GM23338 (cell line): ENCODE measurements around the gene CRYL1. TPM values are rescaled to one million over a fixed set of nuclear protein-coding genes. Genes with fewer than 3 reads are reported as not detected.

Experiments used
- ATAC-seq: fragments of 200-7000 bp; cut with Tn5 transposase; 3 replicates; pipeline ENCODE4 v1.9.1; 2020
- DNase-seq: peaks from one replicate; pipeline ENCODE4 v3.0.0-alpha.2; 2015; ENCODE audit warnings: low spot score
- H2AFZ ChIP-seq: fragments of 200-600 bp; sonication (generic); 2 replicates; pipeline ENCODE4 v1.8.0; 2016; ENCODE audit warnings: antibody characterized with exemption, mild to moderate bottlenecking, moderate library complexity
- H3F3A ChIP-seq: fragments of 200-600 bp; sonication (generic); replicated peaks from 2 replicates; pipeline ENCODE4 v1.8.0; 2017; ENCODE audit warnings: antibody characterized with exemption, mixed run types, low read depth
- H3K27ac ChIP-seq: fragments of 200-600 bp; sonication (generic); 2 replicates; pipeline ENCODE4 v1.6.1; 2016; ENCODE audit warnings: low read depth
- H3K27me3 ChIP-seq: fragments of 200-600 bp; sonication (generic); 2 replicates; pipeline ENCODE4 v1.8.0; 2016; ENCODE audit warnings: mild to moderate bottlenecking, mixed run types, moderate library complexity; ENCODE audit not compliant: insufficient read depth
- H3K36me3 ChIP-seq: fragments of 200-600 bp; sonication (generic); 2 replicates; pipeline ENCODE4 v1.8.0; 2016; ENCODE audit warnings: mild to moderate bottlenecking; ENCODE audit not compliant: insufficient read depth
- H3K4me1 ChIP-seq: fragments of 200-600 bp; sonication (generic); 2 replicates; pipeline ENCODE4 v1.8.0; 2016; ENCODE audit warnings: mild to moderate bottlenecking, moderate library complexity; ENCODE audit not compliant: insufficient read depth
- H3K4me2 ChIP-seq: fragments of 200-600 bp; sonication (generic); 2 replicates; pipeline ENCODE4 v1.7.1; 2017; ENCODE audit warnings: mixed run types
- H3K4me3 ChIP-seq: fragments of 200-600 bp; sonication (generic); 2 replicates; pipeline ENCODE4 v1.6.1; 2016; ENCODE audit warnings: mixed run types
- H3K79me2 ChIP-seq: fragments of 200-600 bp; sonication (generic); replicated peaks from 2 replicates; pipeline ENCODE4 v1.8.0; 2017; ENCODE audit warnings: mild to moderate bottlenecking; ENCODE audit not compliant: insufficient read depth
- H3K9me2 ChIP-seq: fragments of 200-600 bp; sonication (generic); 2 replicates; pipeline ENCODE4 v1.8.0; 2017; ENCODE audit not compliant: insufficient read depth
- H4K20me1 ChIP-seq: fragments of 200-600 bp; sonication (generic); replicated peaks from 2 replicates; pipeline ENCODE4 v1.8.0; 2017; ENCODE audit warnings: mild to moderate bottlenecking; ENCODE audit not compliant: insufficient read depth
- H3K27ac Mint-ChIP-seq: 2 replicates; pipeline ENCODE4 v1.8.0; 2020; ENCODE audit warnings: inconsistent platforms, mild to moderate bottlenecking, moderate library complexity, mixed read lengths
- H3K27me3 Mint-ChIP-seq: 3 replicates; pipeline ENCODE4 v1.8.0; 2022; ENCODE audit warnings: low read depth, mild to moderate bottlenecking, moderate library complexity, mixed read lengths, inconsistent platforms; ENCODE audit not compliant: insufficient read depth, poor library complexity
- H3K36me3 Mint-ChIP-seq: 3 replicates; pipeline ENCODE4 v1.8.0; 2021; ENCODE audit warnings: low read depth, mild to moderate bottlenecking, inconsistent platforms, moderate library complexity, mixed read lengths
- H3K4me1 Mint-ChIP-seq: 3 replicates; pipeline ENCODE4 v1.8.0; 2020; ENCODE audit warnings: mild to moderate bottlenecking, inconsistent platforms, mixed read lengths
- H3K4me3 Mint-ChIP-seq: 3 replicates; pipeline ENCODE4 v1.8.0; 2021; ENCODE audit warnings: moderate library complexity, mild to moderate bottlenecking, inconsistent platforms, mixed read lengths
- H3K9me3 Mint-ChIP-seq: 3 replicates; pipeline ENCODE4 v1.8.0; 2020; ENCODE audit warnings: moderate library complexity, mild to moderate bottlenecking, inconsistent platforms, mixed read lengths
- CREB1 ChIP-seq: fragments of 250-450 bp; sonication (Bioruptor Pico); IDR thresholded peaks from 2 replicates; pipeline ENCODE4 v1.5.0; 2020; ENCODE audit warnings: low read depth, mild to moderate bottlenecking, moderate library complexity
- EZH2 ChIP-seq: fragments of 200-600 bp; sonication (generic); IDR thresholded peaks from one replicate; pipeline ENCODE4 v1.8.0; 2017; ENCODE audit warnings: antibody characterized with exemption, mild to moderate bottlenecking, low read depth; ENCODE audit not compliant: unreplicated experiment
- EZH2phosphoT487 ChIP-seq: fragments of 200-600 bp; sonication (generic); IDR thresholded peaks from one replicate; pipeline ENCODE4 v1.8.1; 2018; ENCODE audit warnings: antibody characterized with exemption; ENCODE audit not compliant: unreplicated experiment
- JUNB ChIP-seq: IDR thresholded peaks from one replicate; pipeline ENCODE4 v1.6.1; 2016; ENCODE audit warnings: antibody characterized with exemption; ENCODE audit not compliant: unreplicated experiment
- NANOG ChIP-seq: IDR thresholded peaks from 2 replicates; pipeline ENCODE4 v1.6.1; 2016; ENCODE audit warnings: antibody characterized with exemption, borderline replicate concordance
- POLR2AphosphoS5 ChIP-seq: IDR thresholded peaks from 2 replicates; pipeline ENCODE4 v1.6.1; 2016; ENCODE audit warnings: antibody characterized with exemption, low read depth
- STAT1 ChIP-seq: IDR thresholded peaks from one replicate; pipeline ENCODE4 v1.6.1; 2016; ENCODE audit warnings: antibody characterized with exemption; ENCODE audit not compliant: unreplicated experiment
- ZNF114 ChIP-seq: fragments of 250-450 bp; sonication (Bioruptor Pico); IDR thresholded peaks from 2 replicates; pipeline ENCODE4 v1.5.0; 2020; ENCODE audit warnings: mild to moderate bottlenecking, moderate library complexity
- ZNF331 ChIP-seq: fragments of 250-450 bp; sonication (Bioruptor Pico); IDR thresholded peaks from 2 replicates; pipeline ENCODE4 v1.5.0; 2020; ENCODE audit warnings: low read depth, mild to moderate bottlenecking, moderate library complexity
- polyA plus RNA-seq: library from polyadenylated mRNA; unstranded; fragments of >200 nt; fragmentation: Nextera tagmentation; extraction: Ambion mirVana; gene quantifications from 2 replicates; pipeline ENCODE4 v1.2.1, GENCODE V29; 2016
- total RNA-seq: library from RNA; depleted of rRNA; stranded (reverse); fragments of >200 nt; shearing (Covaris generic); gene quantifications from 2 replicates; pipeline ENCODE4 v1.2.3, GENCODE V29; 2014
- TF ChIP-seq, protein P1 (sequence below): IDR thresholded peaks from 2 replicates; pipeline ENCODE4 v1.6.1; 2016; ENCODE audit warnings: antibody characterized with exemption
- TF ChIP-seq, protein P2 (sequence below): IDR thresholded peaks from one replicate; pipeline ENCODE4 v1.6.1; 2018; ENCODE audit warnings: antibody characterized with exemption; ENCODE audit not compliant: unreplicated experiment
- TF ChIP-seq, protein P3 (sequence below), 2 experiments: fragments of 200-600 bp in 1 of 2; sonication (generic) in 1 of 2; conservative IDR thresholded peaks; 2 replicates each; pipeline versions ENCODE4 v1.5.1 to v1.6.1; 2016 to 2017; ENCODE audit warnings: antibody characterized with exemption in 2 of 2, low read depth in 2 of 2, mild to moderate bottlenecking in 2 of 2, moderate library complexity in 1 of 2
- TF ChIP-seq, protein P4 (sequence below): fragments of 250-450 bp; sonication (Bioruptor Pico); IDR thresholded peaks from 2 replicates; pipeline ENCODE4 v1.5.0; 2020; ENCODE audit warnings: mild to moderate bottlenecking, moderate library complexity

Gene CRYL1
- total and polyA plus RNA-seq, 2 experiments from 2014 or later, result 2.2 to 2.6 TPM

DNA sequence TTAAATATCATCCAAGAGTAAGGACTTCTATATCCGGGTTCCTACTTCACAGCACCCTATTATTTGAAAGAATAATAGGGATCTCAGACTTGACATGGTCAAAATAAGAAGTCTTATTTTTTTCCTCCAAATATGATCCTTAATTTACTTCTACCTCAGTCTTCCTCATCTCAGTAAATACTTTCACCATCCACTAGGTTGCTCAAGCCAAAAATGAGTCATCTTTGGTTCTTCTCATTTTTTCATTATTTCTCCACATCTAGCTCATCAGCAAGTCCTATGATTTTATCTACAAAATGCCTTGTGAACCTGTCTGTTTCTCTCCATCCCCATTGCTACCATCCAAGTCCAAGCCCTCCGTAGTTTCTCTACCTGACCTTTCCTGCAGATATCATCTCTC, 171.7 kb downstream of the CRYL1 start:
- Histone ChIP-seq H3K27ac (no peak overlapping the region), H3K36me3 (no peaks in the 10 kb centered on the region), H4K20me1 (no peaks in the 10 kb centered on the region), H2AFZ (no peak overlapping the region), H3K79me2 (no peaks in the 10 kb centered on the region), H3K9me2 (no peaks in the 10 kb centered on the region), H3K4me3 (no peak overlapping the region), H3K4me1 (no peaks in the 10 kb centered on the region), H3K27me3 (peaks cover 10% of the 10 kb centered on the region; the same call in 1 of the 2 replicates), H3F3A (no peaks in the 10 kb centered on the region), H3K4me2 (no peak overlapping the region)
- H3K4me1 Mint-ChIP-seq, result peaks cover 13% of the 10 kb centered on the region
- peaks cover 19% of the 10 kb centered on the region for H3K27me3 Mint-ChIP-seq
- H3K36me3 Mint-ChIP-seq, result no peaks in the 10 kb centered on the region
- no peak for DNase-seq
- no peak overlapping the region for H3K4me3 Mint-ChIP-seq
- H3K27ac Mint-ChIP-seq, result no peak overlapping the region
- no peak for ATAC-seq
- TF ChIP-seq EZH2, result no peak
- no peak for TF ChIP-seq CREB1 (CRISPR knock-in tag)
- TF ChIP-seq, protein P1, sequence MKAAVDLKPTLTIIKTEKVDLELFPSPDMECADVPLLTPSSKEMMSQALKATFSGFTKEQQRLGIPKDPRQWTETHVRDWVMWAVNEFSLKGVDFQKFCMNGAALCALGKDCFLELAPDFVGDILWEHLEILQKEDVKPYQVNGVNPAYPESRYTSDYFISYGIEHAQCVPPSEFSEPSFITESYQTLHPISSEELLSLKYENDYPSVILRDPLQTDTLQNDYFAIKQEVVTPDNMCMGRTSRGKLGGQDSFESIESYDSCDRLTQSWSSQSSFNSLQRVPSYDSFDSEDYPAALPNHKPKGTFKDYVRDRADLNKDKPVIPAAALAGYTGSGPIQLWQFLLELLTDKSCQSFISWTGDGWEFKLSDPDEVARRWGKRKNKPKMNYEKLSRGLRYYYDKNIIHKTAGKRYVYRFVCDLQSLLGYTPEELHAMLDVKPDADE, result no peak
- TF ChIP-seq EZH2phosphoT487, result no peak
- TF ChIP-seq ZNF331 (CRISPR knock-in tag), result no peak
- TF ChIP-seq, protein P2, sequence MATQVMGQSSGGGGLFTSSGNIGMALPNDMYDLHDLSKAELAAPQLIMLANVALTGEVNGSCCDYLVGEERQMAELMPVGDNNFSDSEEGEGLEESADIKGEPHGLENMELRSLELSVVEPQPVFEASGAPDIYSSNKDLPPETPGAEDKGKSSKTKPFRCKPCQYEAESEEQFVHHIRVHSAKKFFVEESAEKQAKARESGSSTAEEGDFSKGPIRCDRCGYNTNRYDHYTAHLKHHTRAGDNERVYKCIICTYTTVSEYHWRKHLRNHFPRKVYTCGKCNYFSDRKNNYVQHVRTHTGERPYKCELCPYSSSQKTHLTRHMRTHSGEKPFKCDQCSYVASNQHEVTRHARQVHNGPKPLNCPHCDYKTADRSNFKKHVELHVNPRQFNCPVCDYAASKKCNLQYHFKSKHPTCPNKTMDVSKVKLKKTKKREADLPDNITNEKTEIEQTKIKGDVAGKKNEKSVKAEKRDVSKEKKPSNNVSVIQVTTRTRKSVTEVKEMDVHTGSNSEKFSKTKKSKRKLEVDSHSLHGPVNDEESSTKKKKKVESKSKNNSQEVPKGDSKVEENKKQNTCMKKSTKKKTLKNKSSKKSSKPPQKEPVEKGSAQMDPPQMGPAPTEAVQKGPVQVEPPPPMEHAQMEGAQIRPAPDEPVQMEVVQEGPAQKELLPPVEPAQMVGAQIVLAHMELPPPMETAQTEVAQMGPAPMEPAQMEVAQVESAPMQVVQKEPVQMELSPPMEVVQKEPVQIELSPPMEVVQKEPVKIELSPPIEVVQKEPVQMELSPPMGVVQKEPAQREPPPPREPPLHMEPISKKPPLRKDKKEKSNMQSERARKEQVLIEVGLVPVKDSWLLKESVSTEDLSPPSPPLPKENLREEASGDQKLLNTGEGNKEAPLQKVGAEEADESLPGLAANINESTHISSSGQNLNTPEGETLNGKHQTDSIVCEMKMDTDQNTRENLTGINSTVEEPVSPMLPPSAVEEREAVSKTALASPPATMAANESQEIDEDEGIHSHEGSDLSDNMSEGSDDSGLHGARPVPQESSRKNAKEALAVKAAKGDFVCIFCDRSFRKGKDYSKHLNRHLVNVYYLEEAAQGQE, result no peak
- no peak for TF ChIP-seq NANOG
- TF ChIP-seq JUNB, result no peak
- TF ChIP-seq STAT1, result no peak
- TF ChIP-seq, protein P3, sequence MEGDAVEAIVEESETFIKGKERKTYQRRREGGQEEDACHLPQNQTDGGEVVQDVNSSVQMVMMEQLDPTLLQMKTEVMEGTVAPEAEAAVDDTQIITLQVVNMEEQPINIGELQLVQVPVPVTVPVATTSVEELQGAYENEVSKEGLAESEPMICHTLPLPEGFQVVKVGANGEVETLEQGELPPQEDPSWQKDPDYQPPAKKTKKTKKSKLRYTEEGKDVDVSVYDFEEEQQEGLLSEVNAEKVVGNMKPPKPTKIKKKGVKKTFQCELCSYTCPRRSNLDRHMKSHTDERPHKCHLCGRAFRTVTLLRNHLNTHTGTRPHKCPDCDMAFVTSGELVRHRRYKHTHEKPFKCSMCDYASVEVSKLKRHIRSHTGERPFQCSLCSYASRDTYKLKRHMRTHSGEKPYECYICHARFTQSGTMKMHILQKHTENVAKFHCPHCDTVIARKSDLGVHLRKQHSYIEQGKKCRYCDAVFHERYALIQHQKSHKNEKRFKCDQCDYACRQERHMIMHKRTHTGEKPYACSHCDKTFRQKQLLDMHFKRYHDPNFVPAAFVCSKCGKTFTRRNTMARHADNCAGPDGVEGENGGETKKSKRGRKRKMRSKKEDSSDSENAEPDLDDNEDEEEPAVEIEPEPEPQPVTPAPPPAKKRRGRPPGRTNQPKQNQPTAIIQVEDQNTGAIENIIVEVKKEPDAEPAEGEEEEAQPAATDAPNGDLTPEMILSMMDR (conservative IDR thresholded peaks at IDR 0.05; ENCODE audit: low read depth in 2 of 2), result no peak
- TF ChIP-seq ZNF114, result no peak
- TF ChIP-seq, protein P4, sequence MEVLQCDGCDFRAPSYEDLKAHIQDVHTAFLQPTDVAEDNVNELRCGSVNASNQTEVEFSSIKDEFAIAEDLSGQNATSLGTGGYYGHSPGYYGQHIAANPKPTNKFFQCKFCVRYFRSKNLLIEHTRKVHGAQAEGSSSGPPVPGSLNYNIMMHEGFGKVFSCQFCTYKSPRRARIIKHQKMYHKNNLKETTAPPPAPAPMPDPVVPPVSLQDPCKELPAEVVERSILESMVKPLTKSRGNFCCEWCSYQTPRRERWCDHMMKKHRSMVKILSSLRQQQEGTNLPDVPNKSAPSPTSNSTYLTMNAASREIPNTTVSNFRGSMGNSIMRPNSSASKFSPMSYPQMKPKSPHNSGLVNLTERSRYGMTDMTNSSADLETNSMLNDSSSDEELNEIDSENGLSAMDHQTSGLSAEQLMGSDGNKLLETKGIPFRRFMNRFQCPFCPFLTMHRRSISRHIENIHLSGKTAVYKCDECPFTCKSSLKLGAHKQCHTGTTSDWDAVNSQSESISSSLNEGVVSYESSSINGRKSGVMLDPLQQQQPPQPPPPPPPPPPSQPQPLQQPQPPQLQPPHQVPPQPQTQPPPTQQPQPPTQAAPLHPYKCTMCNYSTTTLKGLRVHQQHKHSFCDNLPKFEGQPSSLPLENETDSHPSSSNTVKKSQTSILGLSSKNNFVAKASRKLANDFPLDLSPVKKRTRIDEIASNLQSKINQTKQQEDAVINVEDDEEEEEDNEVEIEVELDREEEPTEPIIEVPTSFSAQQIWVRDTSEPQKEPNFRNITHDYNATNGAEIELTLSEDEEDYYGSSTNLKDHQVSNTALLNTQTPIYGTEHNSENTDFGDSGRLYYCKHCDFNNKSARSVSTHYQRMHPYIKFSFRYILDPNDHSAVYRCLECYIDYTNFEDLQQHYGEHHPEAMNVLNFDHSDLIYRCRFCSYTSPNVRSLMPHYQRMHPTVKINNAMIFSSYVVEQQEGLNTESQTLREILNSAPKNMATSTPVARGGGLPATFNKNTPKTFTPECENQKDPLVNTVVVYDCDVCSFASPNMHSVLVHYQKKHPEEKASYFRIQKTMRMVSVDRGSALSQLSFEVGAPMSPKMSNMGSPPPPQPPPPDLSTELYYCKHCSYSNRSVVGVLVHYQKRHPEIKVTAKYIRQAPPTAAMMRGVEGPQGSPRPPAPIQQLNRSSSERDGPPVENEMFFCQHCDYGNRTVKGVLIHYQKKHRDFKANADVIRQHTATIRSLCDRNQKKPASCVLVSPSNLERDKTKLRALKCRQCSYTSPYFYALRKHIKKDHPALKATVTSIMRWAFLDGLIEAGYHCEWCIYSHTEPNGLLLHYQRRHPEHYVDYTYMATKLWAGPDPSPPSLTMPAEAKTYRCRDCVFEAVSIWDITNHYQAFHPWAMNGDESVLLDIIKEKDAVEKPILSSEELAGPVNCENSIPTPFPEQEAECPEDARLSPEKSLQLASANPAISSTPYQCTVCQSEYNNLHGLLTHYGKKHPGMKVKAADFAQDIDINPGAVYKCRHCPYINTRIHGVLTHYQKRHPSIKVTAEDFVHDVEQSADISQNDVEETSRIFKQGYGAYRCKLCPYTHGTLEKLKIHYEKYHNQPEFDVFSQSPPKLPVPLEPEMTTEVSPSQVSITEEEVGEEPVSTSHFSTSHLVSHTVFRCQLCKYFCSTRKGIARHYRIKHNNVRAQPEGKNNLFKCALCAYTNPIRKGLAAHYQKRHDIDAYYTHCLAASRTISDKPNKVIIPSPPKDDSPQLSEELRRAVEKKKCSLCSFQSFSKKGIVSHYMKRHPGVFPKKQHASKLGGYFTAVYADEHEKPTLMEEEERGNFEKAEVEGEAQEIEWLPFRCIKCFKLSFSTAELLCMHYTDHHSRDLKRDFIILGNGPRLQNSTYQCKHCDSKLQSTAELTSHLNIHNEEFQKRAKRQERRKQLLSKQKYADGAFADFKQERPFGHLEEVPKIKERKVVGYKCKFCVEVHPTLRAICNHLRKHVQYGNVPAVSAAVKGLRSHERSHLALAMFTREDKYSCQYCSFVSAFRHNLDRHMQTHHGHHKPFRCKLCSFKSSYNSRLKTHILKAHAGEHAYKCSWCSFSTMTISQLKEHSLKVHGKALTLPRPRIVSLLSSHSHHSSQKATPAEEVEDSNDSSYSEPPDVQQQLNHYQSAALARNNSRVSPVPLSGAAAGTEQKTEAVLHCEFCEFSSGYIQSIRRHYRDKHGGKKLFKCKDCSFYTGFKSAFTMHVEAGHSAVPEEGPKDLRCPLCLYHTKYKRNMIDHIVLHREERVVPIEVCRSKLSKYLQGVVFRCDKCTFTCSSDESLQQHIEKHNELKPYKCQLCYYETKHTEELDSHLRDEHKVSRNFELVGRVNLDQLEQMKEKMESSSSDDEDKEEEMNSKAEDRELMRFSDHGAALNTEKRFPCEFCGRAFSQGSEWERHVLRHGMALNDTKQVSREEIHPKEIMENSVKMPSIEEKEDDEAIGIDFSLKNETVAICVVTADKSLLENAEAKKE, result no peak
- TF ChIP-seq POLR2AphosphoS5, result no peak
- no peaks in the 10 kb centered on the region for H3K9me3 Mint-ChIP-seq
